NCI-H2227 treated with DMSO at 0.1 percent for 48 hours (cell line): ENCODE measurements around the gene NCOA4.
A peak's percentile ranks its signal among the peaks of the same experiment; 100 is the strongest.
"Not testable (repeated sequence)": the region's sequence is repeated elsewhere in the genome, so short reads cannot be mapped to it uniquely, and the experiment has no call there.

Source experiments
- DNase-seq: peaks from one replicate; lab custom pipeline; 2025; lab: John Stamatoyannopoulos, UW

The NCOA4 gene

GRCh38 chr10:45983538-45984186 lies 46.8 kb downstream of the NCOA4 start:
- not testable (repeated sequence) for DNase-seq

DNA sequence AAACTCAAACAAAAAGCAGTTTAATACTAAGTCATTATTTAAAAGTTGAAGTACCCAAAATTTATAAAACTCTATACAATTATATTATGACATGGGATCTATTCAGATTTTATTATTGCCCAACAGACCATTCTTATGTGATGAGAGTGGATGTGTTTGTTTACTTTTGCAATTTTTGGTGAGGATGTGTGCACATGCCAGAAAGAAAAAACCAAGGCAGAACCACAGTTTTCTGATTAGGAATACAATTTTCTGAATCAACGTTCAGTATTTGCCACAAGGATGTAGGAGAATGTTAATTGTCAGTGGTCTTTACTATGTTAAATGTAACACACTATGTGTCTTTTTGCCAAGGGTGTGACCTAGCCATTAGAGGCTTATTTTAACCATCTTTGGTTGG lies 49.1 kb downstream of the NCOA4 start:
- not testable (repeated sequence) for DNase-seq

DNA sequence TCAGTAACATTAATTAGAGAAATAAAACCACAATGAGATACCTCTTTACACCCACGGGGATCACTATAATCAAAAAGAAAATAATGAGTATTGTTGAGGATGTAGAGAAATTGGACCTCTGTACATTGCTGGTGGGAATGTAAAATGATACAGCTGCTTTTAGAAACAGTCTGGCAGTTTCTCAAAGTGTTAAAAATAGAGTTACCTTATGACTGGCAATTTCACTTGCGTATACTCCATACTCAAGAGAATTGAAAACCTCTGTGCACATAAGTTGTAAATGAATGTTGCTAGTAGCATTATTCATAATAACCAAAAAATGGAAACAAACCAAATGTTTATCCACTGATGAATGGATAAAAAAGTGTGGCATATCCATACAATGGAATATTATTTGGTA lies 51.9 kb downstream of the NCOA4 start:
- not testable (repeated sequence) for DNase-seq

- not testable (repeated sequence) for DNase-seq
Observed at GRCh38 chr10:45974041-45974440, 56.4 kb downstream of the NCOA4 start.

DNA sequence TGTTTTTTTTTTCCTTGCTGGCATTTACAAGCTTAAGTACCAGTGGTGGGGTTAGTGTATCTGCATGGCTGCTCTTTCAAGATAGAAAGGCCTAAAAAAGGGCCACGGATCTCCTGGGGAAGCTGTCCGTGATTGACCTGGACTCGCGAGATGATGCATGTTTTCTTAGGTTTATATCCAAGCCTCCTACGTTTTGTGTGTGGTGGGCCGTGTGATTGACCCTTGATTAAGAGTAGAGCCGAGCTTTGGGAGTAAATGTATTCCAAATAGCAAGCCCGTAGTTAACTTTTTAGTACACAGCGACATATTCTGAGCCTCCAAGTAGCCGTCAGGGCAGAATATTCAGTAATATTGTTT lies 57.6 kb downstream of the NCOA4 start:
- DNase-seq = not testable (repeated sequence)

GRCh38 chr10:45972106-45972812 lies 58.2 kb downstream of the NCOA4 start, which contains the start of gene TIMM23:
Gene TIMM23, plus strand, starts transcription at chr10:45972489. Its CDS starts 136 bp downstream, at chr10:45972625.
- DNase-seq = peak; percentile 43

- DNase-seq = not testable (repeated sequence)
Observed at GRCh38 chr10:45971742-45972105, 58.7 kb downstream of the NCOA4 start.

GRCh38 chr10:45971019-45971418 lies 59.4 kb downstream of the NCOA4 start:
- DNase-seq = not testable (repeated sequence)

DNA sequence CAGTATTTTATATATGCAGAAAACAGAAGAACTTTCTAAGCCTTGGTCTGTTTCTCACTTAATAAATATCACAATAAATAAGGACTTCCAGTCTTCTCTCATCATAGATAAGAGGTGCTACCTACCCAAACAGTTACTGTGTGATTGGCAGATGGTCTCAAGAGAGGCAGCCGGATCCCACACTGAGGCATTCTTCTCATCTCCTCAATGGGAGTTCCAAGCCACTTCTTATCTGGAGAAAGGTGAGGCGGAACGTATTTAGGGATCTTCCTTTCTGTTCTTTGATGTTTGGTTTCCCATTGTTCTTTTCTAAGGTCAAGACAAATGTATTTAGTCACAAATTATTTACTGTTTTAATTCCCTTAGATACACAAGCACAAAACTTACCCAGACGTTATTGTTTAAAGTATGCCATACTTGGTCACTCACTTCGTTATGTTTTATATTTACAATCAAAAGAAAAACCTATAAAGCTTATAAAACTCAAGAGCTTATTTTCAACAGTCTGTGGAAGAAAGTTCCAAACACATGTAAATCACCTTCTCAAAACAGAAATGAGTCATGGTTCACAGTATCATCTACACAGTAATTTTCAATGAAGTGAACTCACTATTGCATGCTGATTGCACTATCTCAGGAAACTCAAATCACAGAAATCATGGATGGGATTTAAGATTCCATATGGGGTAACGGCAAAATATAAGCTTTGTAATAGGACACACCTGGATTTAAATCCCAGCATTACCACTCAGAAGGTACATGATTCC lies 67.6 kb downstream of the NCOA4 start:
- not testable (repeated sequence) for DNase-seq

GRCh38 chr10:45957928-45958327 lies 72.5 kb downstream of the NCOA4 start:
- DNase-seq = not testable (repeated sequence)

DNA sequence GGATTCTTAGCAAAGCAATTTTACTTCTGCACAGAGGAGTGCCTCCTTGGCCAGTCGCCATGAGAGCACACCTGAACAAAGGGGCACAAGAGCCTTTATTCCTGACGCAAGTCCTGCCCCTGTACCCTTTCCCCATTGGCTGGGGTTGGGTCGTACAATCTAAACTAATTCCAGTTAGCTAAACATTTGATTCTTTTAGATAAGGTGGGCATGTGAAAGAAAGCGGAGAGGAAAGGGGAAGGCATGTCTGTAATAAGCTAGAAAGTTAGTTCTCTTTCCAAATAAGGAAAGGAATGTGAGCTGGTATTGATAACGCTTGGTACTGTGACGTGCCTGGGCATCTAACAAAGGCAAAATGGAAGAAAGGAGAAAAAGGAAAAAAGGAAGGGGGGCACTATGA lies 73.8 kb downstream of the NCOA4 start:
- not testable (repeated sequence) for DNase-seq
